Heart left ventricle (tissue), 13 donors: Measurements from ENCODE around the gene WNT11.

Source experiments
- CTCF ChIP-seq, 12 donors: fragments of 200-600 bp; sonication (generic) in 4 of 12; IDR thresholded peaks; one replicate each; pipeline versions ENCODE4 v1.5.0 to v1.8.0; 2018 to 2022; ENCODE audit warnings: antibody characterized with exemption in 12 of 12, mild to moderate bottlenecking in 5 of 12
- POLR2A ChIP-seq, 2 donors: fragments of 450-650 bp; IDR thresholded peaks; one replicate each; pipeline ENCODE4 v1.6.1; 2017; ENCODE audit warnings: antibody characterized with exemption in 2 of 2, mild to moderate bottlenecking in 2 of 2, moderate library complexity in 2 of 2
- donor health status: ischemic (EF 13 %, LVEDD 7.1; RV severe dilation, severe dysfunction).
- donor health status: DM: no; HTN: yes; CAD: no.
- donor health status: DM: no; HTN: no; CAD: no.
- donor health status: ischemic (EF 25% LVEDD 6.9; RV normal size, moderate dysfunction).
- donor health status: ischemic (EF 25% LVEDD 5.7; RV mildly dilated, moderate dysfunction).
- donor health status: ischemic (EF 35%, LVEDD 5.7; RV mildly dilated, moderate dysfunction).
- donor health status: nonischemic (EF 11% LVEDD 7.7; RV severe dilation, severe dysfunction).
- donor health status: DM: yes; HTN: yes; CAD: no.
- donor health status: PGD.
- donor health status: ischemic (EF 29% LVEDD 5.4; RV normal size, mild dysfunction).
- donor health status: nonischemic (EF 23%, LVEDD 6.1; RV moderate dilation, normal function).

GRCh38 chr11:76218449-76219178 lies 12.3 kb upstream of the WNT11 start:
- TF ChIP-seq CTCF (IDR thresholded peaks at IDR 0.05) (no peak), POLR2A (IDR thresholded peaks at IDR 0.05) (no peak)
